HG03135 (cell line): Measurements from ENCODE around the gene STK10.
A peak's percentile ranks its signal among the peaks of the same experiment; 100 is the strongest.
"Not testable (repeated sequence)": the region's sequence is repeated elsewhere in the genome, so short reads cannot be mapped to it uniquely, and the experiment has no call there.

Experiments
- ATAC-seq: cut with Tn5 transposase; IDR thresholded peaks from one replicate; pipeline ENCODE4 v1.9.1; 2021; ENCODE audit warnings: mild to moderate bottlenecking, moderate library complexity; ENCODE audit not compliant: unreplicated experiment

Gene STK10

GRCh38 chr5:172188033-172188892 is at the start of gene STK10:
Gene STK10, minus strand, starts transcription at chr5:172188224. Its CDS starts 182 bp downstream, at chr5:172188042.
- peak; percentile 72 for ATAC-seq

GRCh38 chr5:172235827-172236736 is 48.1 kb upstream of the STK10 start:
- ATAC-seq: no peak

- no peak for ATAC-seq
These were observed 47.2 kb upstream of the STK10 start for GRCh38 chr5:172235132-172235780.

GRCh38 chr5:172234031-172234430 is 46.0 kb upstream of the STK10 start:
- no peak for ATAC-seq

GRCh38 chr5:172229904-172230303 is 41.9 kb upstream of the STK10 start:
- no peak for ATAC-seq

GRCh38 chr5:172224996-172225395 is 37.0 kb upstream of the STK10 start:
- no peak for ATAC-seq

GRCh38 chr5:172223901-172224873 is 36.2 kb upstream of the STK10 start:
- peak; percentile 67 for ATAC-seq

GRCh38 chr5:172219296-172219695 is 31.3 kb upstream of the STK10 start:
- no peak for ATAC-seq

- ATAC-seq: no peak
These were observed 28.3 kb upstream of the STK10 start for GRCh38 chr5:172216345-172216744.

- ATAC-seq: no peak
These were observed 25.1 kb upstream of the STK10 start for GRCh38 chr5:172213126-172213525.

GRCh38 chr5:172211676-172212075 is 23.7 kb upstream of the STK10 start:
- no peak for ATAC-seq

- ATAC-seq: no peak
These were observed 21.7 kb upstream of the STK10 start for GRCh38 chr5:172209714-172210113.

- no peak for ATAC-seq
These were observed 19.5 kb upstream of the STK10 start for GRCh38 chr5:172207511-172207910.

- ATAC-seq: not testable (repeated sequence)
These were observed 18.0 kb upstream of the STK10 start for GRCh38 chr5:172205984-172206383.

- no peak for ATAC-seq
These were observed 12.5 kb upstream of the STK10 start for GRCh38 chr5:172200476-172200875.

GRCh38 chr5:172199446-172199845 is 11.4 kb upstream of the STK10 start:
- ATAC-seq: no peak

- ATAC-seq: not testable (repeated sequence)
These were observed 9.8 kb upstream of the STK10 start for GRCh38 chr5:172197775-172198174.

- ATAC-seq: no peak
These were observed 7.2 kb upstream of the STK10 start for GRCh38 chr5:172194985-172195774.

GRCh38 chr5:172193872-172194271 is 5.8 kb upstream of the STK10 start, which contains the start of gene EFCAB9:
Gene EFCAB9, plus strand, starts transcription at chr5:172194172. Its CDS starts 1 bp downstream, at chr5:172194173.
- no peak for ATAC-seq
